WTC11 (cell line): ENCODE results near the gene CCNG1. TPM values are rescaled to one million over a fixed set of nuclear protein-coding genes. Genes with fewer than 3 reads are reported as not detected.

ENCODE experiments used
- ATAC-seq: fragments of 200-7000 bp; cut with Tn5 transposase; 2 replicates; pipeline ENCODE4 v1.10.0; 2021; ENCODE audit warnings: mild to moderate bottlenecking, moderate library complexity
- CTCF ChIA-PET: fragments of 300-600 bp; sonication (Branson Sonifier 250); formaldehyde crosslinking; loops from one replicate; lab custom pipeline; 2021; ENCODE audit warnings: antibody characterized with exemption; lab: Charles Lee
- POLR2A ChIA-PET: fragments of 350-600 bp; sonication (Branson Sonifier 250); formaldehyde crosslinking; loops from one replicate; lab custom pipeline; 2021; ENCODE audit warnings: antibody characterized with exemption; lab: Charles Lee
- DNase-seq: peaks from one replicate; pipeline ENCODE4 v3.0.0; 2021; ENCODE audit warnings: low spot score
- H3K27ac Mint-ChIP-seq: 2 replicates; pipeline ENCODE4 v1.8.0; 2021; ENCODE audit warnings: mixed read lengths
- H3K27me3 Mint-ChIP-seq: 2 replicates; pipeline ENCODE4 v1.8.0; 2021; ENCODE audit warnings: low read depth, mild to moderate bottlenecking, moderate library complexity, mixed read lengths
- H3K36me3 Mint-ChIP-seq: 2 replicates; pipeline ENCODE4 v1.8.0; 2021; ENCODE audit warnings: mixed read lengths
- H3K4me1 Mint-ChIP-seq: 2 replicates; pipeline ENCODE4 v1.8.0; 2022; ENCODE audit warnings: mixed read lengths
- H3K4me3 Mint-ChIP-seq: 2 replicates; pipeline ENCODE4 v1.8.0; 2021; ENCODE audit warnings: mild to moderate bottlenecking, moderate library complexity, mixed read lengths
- H3K9me3 Mint-ChIP-seq: 2 replicates; pipeline ENCODE4 v1.8.0; 2021; ENCODE audit warnings: mixed read lengths
- CBFB ChIP-seq: sonication (generic); formaldehyde crosslinking; IDR thresholded peaks from 2 replicates; pipeline ENCODE4 v1.8.1; 2022; ENCODE audit warnings: mild to moderate bottlenecking, low read depth, missing genetic modification reagents
- CTCF ChIP-seq: fragments of 200-600 bp; IDR thresholded peaks from 2 replicates; pipeline ENCODE4 v1.8.0; 2022; ENCODE audit warnings: antibody characterized with exemption
- GABPB1 ChIP-seq: sonication (generic); formaldehyde crosslinking; IDR thresholded peaks from 2 replicates; pipeline ENCODE4 v1.8.1; 2023; ENCODE audit warnings: mild to moderate bottlenecking, missing genetic modification reagents
- GRHL2 ChIP-seq: fragments of 250-450 bp; sonication (Bioruptor Pico); IDR thresholded peaks from 2 replicates; pipeline ENCODE4 v1.8.0; 2022; ENCODE audit warnings: mild to moderate bottlenecking, moderate library complexity; ENCODE audit not compliant: insufficient replicate concordance, severe bottlenecking
- GTF2I ChIP-seq: fragments of 250-450 bp; sonication (Bioruptor Pico); conservative IDR thresholded peaks from 2 replicates; pipeline ENCODE4 v1.4.0; 2021; ENCODE audit warnings: mild to moderate bottlenecking
- HMGA2 ChIP-seq: fragments of 250-450 bp; sonication (Bioruptor Pico); IDR thresholded peaks from 2 replicates; pipeline ENCODE4 v1.4.0; 2021; ENCODE audit warnings: mild to moderate bottlenecking, moderate library complexity
- MYBL2 ChIP-seq: sonication (generic); formaldehyde crosslinking; IDR thresholded peaks from 2 replicates; pipeline ENCODE4 v1.8.1; 2023; ENCODE audit warnings: mild to moderate bottlenecking, moderate library complexity, missing genetic modification reagents
- OVOL2 ChIP-seq: fragments of 250-450 bp; sonication (Bioruptor Pico); IDR thresholded peaks from 2 replicates; pipeline ENCODE4 v1.9.0; 2021; ENCODE audit warnings: mild to moderate bottlenecking, borderline replicate concordance
- RELA ChIP-seq: sonication (generic); formaldehyde crosslinking; IDR thresholded peaks from 2 replicates; pipeline ENCODE4 v1.8.1; 2022; ENCODE audit warnings: missing genetic modification reagents, mild to moderate bottlenecking, borderline replicate concordance
- SOX15 ChIP-seq: fragments of 250-450 bp; sonication (Bioruptor Pico); IDR thresholded peaks from 2 replicates; pipeline ENCODE4 v1.9.0; 2021; ENCODE audit warnings: mild to moderate bottlenecking
- TCF7 ChIP-seq: sonication (generic); formaldehyde crosslinking; IDR thresholded peaks from 2 replicates; pipeline ENCODE4 v1.8.0; 2022; ENCODE audit warnings: mild to moderate bottlenecking, low read depth, missing genetic modification reagents, moderate library complexity
- TEAD1 ChIP-seq: sonication (generic); formaldehyde crosslinking; IDR thresholded peaks from 2 replicates; pipeline ENCODE4 v1.8.0; 2022; ENCODE audit warnings: mild to moderate bottlenecking, missing genetic modification reagents
- TEAD4 ChIP-seq: sonication (generic); formaldehyde crosslinking; IDR thresholded peaks from 2 replicates; pipeline ENCODE4 v1.8.0; 2022; ENCODE audit warnings: mild to moderate bottlenecking, missing genetic modification reagents
- ZNF121 ChIP-seq: sonication (generic); formaldehyde crosslinking; IDR thresholded peaks from 2 replicates; pipeline ENCODE4 v1.8.0; 2023; ENCODE audit warnings: missing genetic modification reagents
- ZNF423 ChIP-seq: fragments of 250-450 bp; sonication (Bioruptor Pico); IDR thresholded peaks from 2 replicates; pipeline ENCODE4 v2.1.2; 2022; ENCODE audit warnings: mild to moderate bottlenecking, moderate library complexity
- total RNA-seq: library from RNA; stranded (reverse); gene quantifications from 3 replicates; pipeline ENCODE4 v1.2.3, GENCODE V29; 2021
- TF ChIP-seq, protein P1 (sequence below): sonication (generic); formaldehyde crosslinking; IDR thresholded peaks from 2 replicates; pipeline ENCODE4 v1.8.0; 2022; ENCODE audit warnings: missing genetic modification reagents
- TF ChIP-seq, protein P2 (sequence below): fragments of 250-450 bp; sonication (Bioruptor Pico); IDR thresholded peaks from 2 replicates; pipeline ENCODE4 v1.9.0; 2021; ENCODE audit warnings: moderate library complexity, mild to moderate bottlenecking, inconsistent platforms, borderline replicate concordance
- TF ChIP-seq, protein P3 (sequence below): sonication (generic); formaldehyde crosslinking; IDR thresholded peaks from 2 replicates; pipeline ENCODE4 v1.8.1; 2023; ENCODE audit warnings: mild to moderate bottlenecking, missing genetic modification reagents

The CCNG1 gene
- total RNA-seq, 1 experiment from 2014 or later = 433 TPM

DNA sequence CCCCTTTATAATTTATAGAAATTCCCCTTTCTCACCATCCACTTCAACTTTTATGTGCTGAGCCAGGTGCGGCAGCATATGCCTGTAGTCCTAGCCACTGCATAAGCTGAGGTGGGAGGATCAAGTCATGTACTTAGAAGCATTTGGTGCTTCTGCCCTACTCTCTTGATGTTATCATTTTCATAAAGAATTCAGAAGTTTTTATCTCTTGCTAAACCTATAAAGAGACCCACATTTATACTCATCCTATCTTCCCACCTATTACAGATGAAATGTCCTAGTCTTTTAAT, 41.5 kb downstream of the CCNG1 start:
- ATAC-seq = no peak
- CTCF ChIA-PET = no interaction called here
- no peak overlapping the region for H3K4me3 Mint-ChIP-seq
- H3K27ac Mint-ChIP-seq = no peak overlapping the region
- POLR2A ChIA-PET = no interaction called here
- no peaks in the 10 kb centered on the region for H3K9me3 Mint-ChIP-seq
- H3K36me3 Mint-ChIP-seq = peaks cover 82% of the 10 kb centered on the region
- no peaks in the 10 kb centered on the region for H3K27me3 Mint-ChIP-seq
- TF ChIP-seq HMGA2 (CRISPR knock-in tag) = no peak
- TF ChIP-seq SOX15 (CRISPR knock-in tag) = no peak
- TF ChIP-seq, protein P1, sequence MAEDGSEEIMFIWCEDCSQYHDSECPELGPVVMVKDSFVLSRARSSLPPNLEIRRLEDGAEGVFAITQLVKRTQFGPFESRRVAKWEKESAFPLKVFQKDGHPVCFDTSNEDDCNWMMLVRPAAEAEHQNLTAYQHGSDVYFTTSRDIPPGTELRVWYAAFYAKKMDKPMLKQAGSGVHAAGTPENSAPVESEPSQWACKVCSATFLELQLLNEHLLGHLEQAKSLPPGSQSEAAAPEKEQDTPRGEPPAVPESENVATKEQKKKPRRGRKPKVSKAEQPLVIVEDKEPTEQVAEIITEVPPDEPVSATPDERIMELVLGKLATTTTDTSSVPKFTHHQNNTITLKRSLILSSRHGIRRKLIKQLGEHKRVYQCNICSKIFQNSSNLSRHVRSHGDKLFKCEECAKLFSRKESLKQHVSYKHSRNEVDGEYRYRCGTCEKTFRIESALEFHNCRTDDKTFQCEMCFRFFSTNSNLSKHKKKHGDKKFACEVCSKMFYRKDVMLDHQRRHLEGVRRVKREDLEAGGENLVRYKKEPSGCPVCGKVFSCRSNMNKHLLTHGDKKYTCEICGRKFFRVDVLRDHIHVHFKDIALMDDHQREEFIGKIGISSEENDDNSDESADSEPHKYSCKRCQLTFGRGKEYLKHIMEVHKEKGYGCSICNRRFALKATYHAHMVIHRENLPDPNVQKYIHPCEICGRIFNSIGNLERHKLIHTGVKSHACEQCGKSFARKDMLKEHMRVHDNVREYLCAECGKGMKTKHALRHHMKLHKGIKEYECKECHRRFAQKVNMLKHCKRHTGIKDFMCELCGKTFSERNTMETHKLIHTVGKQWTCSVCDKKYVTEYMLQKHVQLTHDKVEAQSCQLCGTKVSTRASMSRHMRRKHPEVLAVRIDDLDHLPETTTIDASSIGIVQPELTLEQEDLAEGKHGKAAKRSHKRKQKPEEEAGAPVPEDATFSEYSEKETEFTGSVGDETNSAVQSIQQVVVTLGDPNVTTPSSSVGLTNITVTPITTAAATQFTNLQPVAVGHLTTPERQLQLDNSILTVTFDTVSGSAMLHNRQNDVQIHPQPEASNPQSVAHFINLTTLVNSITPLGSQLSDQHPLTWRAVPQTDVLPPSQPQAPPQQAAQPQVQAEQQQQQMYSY (CRISPR knock-in tag) = no peak
- no peak for TF ChIP-seq OVOL2 (CRISPR knock-in tag)
- no peak for TF ChIP-seq TCF7 (CRISPR knock-in tag)
- TF ChIP-seq, protein P2, sequence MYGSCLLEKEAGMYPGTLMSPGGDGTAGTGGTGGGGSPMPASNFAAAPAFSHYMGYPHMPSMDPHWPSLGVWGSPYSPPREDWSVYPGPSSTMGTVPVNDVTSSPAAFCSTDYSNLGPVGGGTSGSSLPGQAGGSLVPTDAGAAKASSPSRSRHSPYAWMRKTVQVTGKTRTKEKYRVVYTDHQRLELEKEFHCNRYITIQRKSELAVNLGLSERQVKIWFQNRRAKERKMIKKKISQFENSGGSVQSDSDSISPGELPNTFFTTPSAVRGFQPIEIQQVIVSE (CRISPR knock-in tag) = no peak
- no peaks in the 10 kb centered on the region for H3K4me1 Mint-ChIP-seq
- no peak for DNase-seq

GRCh38 chr5:163489055-163489744, 51.8 kb downstream of the CCNG1 start:
- TF ChIP-seq, protein P1 (CRISPR knock-in tag) = no peak
- peak; percentile 98 for TF ChIP-seq ZNF121 (CRISPR knock-in tag)
- TF ChIP-seq GTF2I = no peak
- TF ChIP-seq TEAD1 (CRISPR knock-in tag) = 0 out of 2 replicates have a peak, but pooled peaks have one; percentile 39
- no peak for TF ChIP-seq RELA
- TF ChIP-seq CTCF = 0 out of 2 replicates have a peak, but pooled peaks have one; percentile 8
- TF ChIP-seq, all 79 proteins: peak for 3

GRCh38 chr5:163489745-163490075, 52.3 kb downstream of the CCNG1 start:
- peaks cover 74% of the 10 kb centered on the region for H3K36me3 Mint-ChIP-seq
- ATAC-seq (no peak), DNase-seq (no peak)
- CTCF ChIA-PET = interaction anchor here (0.6 to 2.1 kb wide), 7 partner anchors 9 to 75 kb away, joined by 3 to 18 read pairs (median 6); partner anchors contain the start of genes HMMR and NUDCD2
- no peak overlapping the region for H3K4me3 Mint-ChIP-seq
- no peaks in the 10 kb centered on the region for H3K27me3 Mint-ChIP-seq
- POLR2A ChIA-PET = interaction anchor here (0.6 to 2.1 kb wide), 3 partner anchors 15 to 62 kb away, joined by 3 to 8 read pairs (median 5); partner anchors contain the start of gene MAT2B
- no peak overlapping the region for H3K27ac Mint-ChIP-seq
- H3K4me1 Mint-ChIP-seq = peaks cover 8% of the 10 kb centered on the region
- H3K9me3 Mint-ChIP-seq = peaks cover 26% of the 10 kb centered on the region
- TF ChIP-seq, protein P3, sequence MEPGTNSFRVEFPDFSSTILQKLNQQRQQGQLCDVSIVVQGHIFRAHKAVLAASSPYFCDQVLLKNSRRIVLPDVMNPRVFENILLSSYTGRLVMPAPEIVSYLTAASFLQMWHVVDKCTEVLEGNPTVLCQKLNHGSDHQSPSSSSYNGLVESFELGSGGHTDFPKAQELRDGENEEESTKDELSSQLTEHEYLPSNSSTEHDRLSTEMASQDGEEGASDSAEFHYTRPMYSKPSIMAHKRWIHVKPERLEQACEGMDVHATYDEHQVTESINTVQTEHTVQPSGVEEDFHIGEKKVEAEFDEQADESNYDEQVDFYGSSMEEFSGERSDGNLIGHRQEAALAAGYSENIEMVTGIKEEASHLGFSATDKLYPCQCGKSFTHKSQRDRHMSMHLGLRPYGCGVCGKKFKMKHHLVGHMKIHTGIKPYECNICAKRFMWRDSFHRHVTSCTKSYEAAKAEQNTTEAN (CRISPR knock-in tag) = no peak
- TF ChIP-seq ZNF423 (no peak), TEAD4 (no peak), MYBL2 (CRISPR knock-in tag) (no peak), CBFB (no peak), GRHL2 (CRISPR knock-in tag) (no peak), GABPB1 (CRISPR knock-in tag) (no peak)

More at GRCh38 chr5:163489055-163489744, 51.8 kb downstream of the CCNG1 start:
- CTCF ChIA-PET = interaction anchor here (0.6 to 2.1 kb wide), 7 partner anchors 9 to 76 kb away, joined by 3 to 18 read pairs (median 6); partner anchors contain the start of genes HMMR and NUDCD2
- Mint-ChIP-seq H3K4me1 (peaks cover 8% of the 10 kb centered on the region), H3K27me3 (no peaks in the 10 kb centered on the region), H3K4me3 (no peak overlapping the region), H3K27ac (no peak overlapping the region), H3K36me3 (peaks cover 78% of the 10 kb centered on the region), H3K9me3 (peaks cover 26% of the 10 kb centered on the region)
- ATAC-seq (peak; percentile 99), DNase-seq (peak; percentile 60)
- POLR2A ChIA-PET = interaction anchor here (0.6 to 2.1 kb wide), 5 partner anchors 14 to 62 kb away, joined by 3 to 8 read pairs (median 4); partner anchors contain the start of gene MAT2B
